AG09319 (cell line): Measurements from ENCODE around the gene UPF2.
"Not testable (repeated sequence)": the region's sequence is repeated elsewhere in the genome, so short reads cannot be mapped to it uniquely, and the experiment has no call there.

Experiments
- DNase-seq: peaks from one replicate; pipeline ENCODE4 v3.0.0-alpha.2; 2010; ENCODE audit warnings: low read depth; ENCODE audit errors: extremely low read depth
- CTCF ChIP-seq: IDR thresholded peaks from 2 replicates; pipeline ENCODE4 v1.5.1; 2011; ENCODE audit warnings: low read depth, mild to moderate bottlenecking, inconsistent platforms, low read length, moderate library complexity

The UPF2 gene

GRCh38 chr10:11898033-11898371 is 144.6 kb downstream of the UPF2 start:
- no peak for TF ChIP-seq CTCF
- DNase-seq, result no peak

- no peak for TF ChIP-seq CTCF
- DNase-seq, result no peak
Observed at GRCh38 chr10:11896549-11897200, 145.9 kb downstream of the UPF2 start.

GRCh38 chr10:11895598-11895997 is 147.0 kb downstream of the UPF2 start:
- no peak for DNase-seq
- no peak for TF ChIP-seq CTCF

- TF ChIP-seq CTCF, result no peak
- DNase-seq, result no peak
Observed at GRCh38 chr10:11895108-11895466, 147.5 kb downstream of the UPF2 start.

GRCh38 chr10:11894381-11895107 is 148.1 kb downstream of the UPF2 start:
- DNase-seq, result no peak
- no peak for TF ChIP-seq CTCF

GRCh38 chr10:11893749-11894278 is 148.8 kb downstream of the UPF2 start:
- no peak for DNase-seq
- TF ChIP-seq CTCF, result no peak

- no peak for DNase-seq
- TF ChIP-seq CTCF, result no peak
Observed at GRCh38 chr10:11891776-11892486, 150.7 kb downstream of the UPF2 start.

- not testable (repeated sequence) for DNase-seq
Observed at GRCh38 chr10:11889263-11889662, 153.3 kb downstream of the UPF2 start.
